NCI-H510A treated with DMSO at 0.1 percent for 48 hours (cell line): ENCODE measurements around the gene HOXB9.

ENCODE experiments used
- DNase-seq: peaks from one replicate; lab custom pipeline; 2025; lab: John Stamatoyannopoulos, UW

Gene HOXB9

GRCh38 chr17:48611681-48612455 lies 14.3 kb downstream of the HOXB9 start:
- peak; percentile 94 for DNase-seq

- DNase-seq: no peak
These were observed 14.9 kb downstream of the HOXB9 start for GRCh38 chr17:48611213-48611612.

GRCh38 chr17:48610282-48611211 lies 15.6 kb downstream of the HOXB9 start, which contains the start of gene HOXB7:
Gene HOXB7 (minus strand): TSS chr17:48611017. CDS start chr17:48610918, 99 bp downstream.
- no peak for DNase-seq

DNA sequence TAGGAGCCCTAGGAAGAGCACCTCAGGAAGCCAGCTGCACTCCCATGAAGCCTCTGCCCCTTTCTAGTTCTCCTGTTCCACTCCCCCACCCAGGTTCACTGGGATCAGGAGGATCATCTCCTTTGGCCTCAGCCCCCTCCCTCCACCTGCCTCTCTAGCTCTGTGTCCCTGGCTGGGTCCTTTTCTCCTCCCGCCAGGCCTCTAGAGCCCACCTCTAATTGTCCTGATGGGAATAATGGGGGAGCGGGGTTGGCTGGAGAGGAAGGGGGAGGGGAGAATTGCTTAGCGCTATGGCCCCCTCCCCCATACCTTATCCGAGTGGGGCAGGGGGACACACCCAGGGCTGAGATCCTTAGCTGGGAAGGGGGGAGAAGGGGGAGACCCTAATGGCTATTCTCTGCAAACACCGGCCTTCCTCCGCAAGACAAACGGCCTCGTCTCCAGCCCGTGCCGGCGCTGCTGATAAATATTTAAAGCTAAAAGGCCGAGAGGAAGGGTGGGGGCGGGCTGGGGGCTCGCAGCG lies 16.3 kb downstream of the HOXB9 start:
- DNase-seq: no peak

GRCh38 chr17:48609033-48609432 lies 17.1 kb downstream of the HOXB9 start:
- DNase-seq: no peak

DNA sequence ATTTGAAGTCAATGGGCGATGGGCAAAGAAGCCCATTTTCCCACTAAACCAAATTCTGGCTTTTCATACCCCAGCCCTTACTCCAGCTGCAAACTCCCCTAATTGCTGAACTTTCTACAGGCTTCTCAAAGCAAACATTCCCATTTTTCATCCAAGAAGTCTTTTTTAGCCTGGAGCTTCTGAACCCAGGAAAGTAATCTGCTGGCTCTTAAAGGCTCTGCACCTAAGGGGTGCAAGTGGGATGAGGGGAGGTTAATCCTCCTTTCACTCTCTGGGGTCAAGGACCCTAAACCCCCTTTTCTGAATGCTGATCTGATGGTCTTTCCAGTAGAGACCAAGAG lies 17.7 kb downstream of the HOXB9 start:
- DNase-seq: no peak

DNA sequence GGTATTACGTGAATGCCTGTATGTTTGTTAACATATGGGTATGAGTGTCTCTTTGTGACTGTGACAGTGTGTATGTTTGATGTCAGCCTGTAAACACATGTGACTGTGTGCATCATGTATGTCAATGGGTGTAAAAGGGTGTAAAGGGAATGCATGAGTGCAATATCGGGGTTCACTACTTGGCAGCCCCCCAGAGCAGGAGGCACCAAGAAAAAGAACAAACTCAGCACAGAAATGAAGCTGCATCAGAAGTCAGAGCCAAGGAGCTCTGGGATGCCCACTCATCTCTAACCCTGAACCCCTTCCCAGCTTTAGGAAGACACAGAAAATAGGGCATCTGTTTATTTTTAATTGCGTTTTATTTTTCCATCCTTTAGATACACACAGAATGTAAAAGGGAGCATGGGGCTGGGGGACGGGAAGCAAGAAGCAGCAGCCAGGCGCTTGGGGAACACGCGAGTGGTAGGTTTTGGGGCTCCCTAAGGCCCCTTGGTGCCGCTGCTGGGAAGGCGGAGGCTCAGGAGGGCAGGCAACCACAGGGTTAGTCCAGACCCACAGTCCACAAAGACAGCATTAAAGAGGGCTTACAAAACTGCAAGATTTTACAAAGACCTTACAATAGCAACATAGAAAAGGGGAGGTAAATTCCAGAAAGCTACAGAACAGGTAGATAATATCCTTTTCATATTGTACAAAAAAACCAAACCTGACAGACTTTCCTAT lies 19.1 kb downstream of the HOXB9 start:
- no peak for DNase-seq

GRCh38 chr17:48605991-48606891 lies 19.9 kb downstream of the HOXB9 start:
- no peak for DNase-seq

- DNase-seq: no peak
These were observed 20.7 kb downstream of the HOXB9 start for GRCh38 chr17:48605409-48605919.

DNA sequence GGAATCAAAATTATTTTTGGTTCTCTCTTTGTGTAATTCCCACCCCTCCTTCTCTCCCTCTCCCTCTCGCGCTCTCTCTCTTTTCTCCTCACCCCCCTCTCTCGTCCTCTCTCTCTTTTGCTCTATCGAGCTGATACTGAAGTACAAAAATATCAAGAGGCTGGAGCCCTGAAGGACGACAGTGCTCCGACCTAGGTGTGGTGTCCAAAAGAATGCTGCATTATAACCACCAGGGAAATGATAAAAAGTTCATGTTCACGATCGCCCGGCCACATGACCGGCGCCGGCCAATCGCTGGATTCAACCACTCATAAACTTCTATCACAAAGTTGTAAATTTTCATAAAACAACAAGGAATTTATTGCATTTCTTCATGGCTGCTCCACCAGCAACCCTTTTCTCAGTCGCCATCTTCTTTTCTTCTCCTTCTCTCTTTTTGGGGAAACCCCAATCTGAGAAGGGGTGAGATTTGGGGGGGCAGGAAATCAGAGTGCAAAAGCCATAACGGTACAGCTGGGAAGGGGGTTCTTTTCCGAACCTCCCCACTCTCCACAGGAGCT lies 21.3 kb downstream of the HOXB9 start, which contains the start of gene HOXB6:
Gene HOXB6 (minus strand): TSS at position 217 of the 560 bp plus-strand sequence. CDS start 6,836 bp downstream, outside the sequence.
- DNase-seq: no peak

GRCh38 chr17:48603959-48604769 lies 22.0 kb downstream of the HOXB9 start:
- no peak for DNase-seq

- no peak for DNase-seq
These were observed 24.4 kb downstream of the HOXB9 start for GRCh38 chr17:48601539-48602425.

DNA sequence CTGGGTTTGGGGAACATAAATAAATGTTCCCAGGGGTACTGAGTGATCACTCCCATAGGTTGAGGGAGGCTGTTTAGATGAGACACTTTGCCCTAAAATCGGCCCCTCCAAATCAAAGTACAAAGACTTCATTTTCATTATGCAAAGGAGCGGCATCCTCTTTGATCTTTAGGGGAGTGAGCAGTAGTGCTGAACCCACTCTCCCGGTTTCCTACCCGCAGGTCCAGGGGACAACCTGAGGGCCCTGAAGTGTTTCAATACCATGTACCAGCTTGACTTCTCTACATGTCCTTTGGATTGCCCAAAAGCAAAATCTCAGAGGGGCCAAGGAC lies 25.0 kb downstream of the HOXB9 start:
- DNase-seq: no peak

DNA sequence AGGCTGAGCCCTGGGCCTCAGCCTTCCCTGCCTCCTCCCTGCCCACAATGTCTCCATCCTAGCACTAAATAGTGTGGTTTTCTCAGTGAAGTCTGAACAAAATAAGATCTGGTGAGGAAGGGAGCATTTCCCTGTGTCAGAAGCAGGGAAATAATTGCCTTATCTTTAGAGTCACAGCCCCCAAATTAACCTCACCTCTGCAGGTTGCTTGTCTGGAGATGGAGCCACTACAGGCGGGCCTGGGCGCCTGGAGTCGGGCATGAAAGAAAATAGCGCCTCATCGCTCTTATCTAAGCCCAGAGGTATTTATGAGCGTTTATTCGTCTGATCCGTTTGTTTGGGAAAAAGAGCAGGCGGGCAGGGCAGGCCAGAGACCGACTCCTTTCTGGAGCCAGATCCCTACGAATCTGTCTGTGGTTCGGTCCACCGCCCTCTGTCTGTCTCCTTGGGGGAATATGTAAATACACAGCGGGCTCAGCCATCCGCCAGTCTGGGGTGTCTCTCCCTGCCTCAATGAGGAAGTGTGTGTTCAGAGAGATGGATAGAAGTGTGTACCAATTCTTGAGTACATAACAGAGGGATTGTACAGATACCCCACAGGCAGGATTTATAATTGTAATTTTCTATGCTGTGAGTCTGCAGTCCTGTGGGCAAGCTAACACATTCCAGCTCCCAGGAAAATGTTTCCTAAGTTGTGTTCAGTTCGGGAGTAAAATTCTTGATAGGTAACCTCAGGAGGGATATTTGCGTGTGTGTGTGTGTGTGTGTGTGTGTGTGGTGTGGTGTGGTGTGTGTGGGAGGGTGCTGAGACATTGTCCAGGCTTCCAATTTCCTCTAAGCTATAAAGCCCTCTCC lies 25.7 kb downstream of the HOXB9 start:
- DNase-seq: no peak

DNA sequence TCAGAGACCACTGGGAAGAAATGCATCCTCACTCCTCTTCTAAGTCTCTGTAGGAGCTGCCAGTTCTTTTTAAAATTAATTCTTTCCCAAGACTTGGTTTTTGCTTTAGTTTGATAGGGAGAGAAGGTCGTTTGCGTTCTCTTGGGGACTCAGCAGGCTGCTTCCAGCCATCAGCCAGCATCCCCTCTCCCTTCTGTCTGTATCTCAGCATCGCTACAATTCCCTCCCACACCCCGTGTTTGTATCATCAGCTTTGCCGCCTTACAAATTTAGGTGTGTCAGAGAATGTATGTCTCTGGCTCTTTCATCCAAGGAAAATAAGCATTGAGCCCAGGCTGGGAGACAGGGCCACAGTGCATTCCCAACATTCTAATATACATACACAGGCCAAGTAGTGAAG lies 26.8 kb downstream of the HOXB9 start:
- DNase-seq: no peak

GRCh38 chr17:48598736-48599135 lies 27.4 kb downstream of the HOXB9 start:
- no peak for DNase-seq

DNA sequence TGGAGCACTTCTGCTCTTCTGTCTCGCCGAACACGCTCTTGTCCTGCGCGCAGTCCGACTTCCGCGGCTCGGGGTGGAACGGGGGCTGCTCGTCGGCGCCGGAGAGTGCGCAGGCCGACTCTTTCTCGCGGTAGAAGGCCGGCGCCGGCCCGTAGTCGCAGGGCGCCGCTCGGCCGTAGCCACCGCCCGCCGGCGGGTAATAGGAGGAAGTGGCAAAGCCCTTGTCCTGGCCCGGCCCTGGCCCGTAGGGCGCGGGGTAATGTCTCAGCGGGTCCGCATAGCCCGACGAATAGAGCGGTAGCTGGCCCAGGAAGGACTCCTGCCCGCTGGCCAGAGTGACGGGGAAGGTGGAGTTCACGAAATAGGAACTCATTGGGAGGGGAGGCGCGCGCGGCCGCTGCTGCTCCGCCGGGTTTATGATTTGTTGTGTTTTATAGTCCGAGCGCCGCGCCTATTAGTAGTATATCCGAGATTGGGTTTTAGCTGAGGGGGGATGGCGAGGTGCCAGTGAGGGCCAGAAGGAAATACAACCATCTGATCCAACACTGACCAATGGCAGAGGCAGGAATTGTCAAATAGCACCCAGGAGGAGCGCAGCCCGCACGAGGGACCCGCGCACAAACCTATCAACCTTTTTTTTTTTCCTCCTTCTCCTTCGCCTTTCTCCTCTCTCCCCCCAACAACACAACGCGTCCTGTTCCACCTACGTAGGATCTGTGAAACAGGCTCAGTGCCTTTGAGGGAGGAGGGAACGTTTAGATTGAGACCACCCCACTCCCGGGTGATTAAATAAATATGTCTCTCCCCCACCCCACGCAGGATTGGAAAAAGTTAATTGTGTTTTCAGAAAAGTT lies 28.2 kb downstream of the HOXB9 start:
- no peak for DNase-seq
